Kidney tubule cell (primary cell): Measurements from ENCODE around the gene LETMD1.
"Not testable (repeated sequence)": the region's sequence is repeated elsewhere in the genome, so short reads cannot be mapped to it uniquely, and the experiment has no call there.

Experiments used
- DNase-seq: peaks from one replicate; pipeline ENCODE4 v3.0.0-alpha.2; 2018; ENCODE audit warnings: low spot score

LETMD1 gene

DNA sequence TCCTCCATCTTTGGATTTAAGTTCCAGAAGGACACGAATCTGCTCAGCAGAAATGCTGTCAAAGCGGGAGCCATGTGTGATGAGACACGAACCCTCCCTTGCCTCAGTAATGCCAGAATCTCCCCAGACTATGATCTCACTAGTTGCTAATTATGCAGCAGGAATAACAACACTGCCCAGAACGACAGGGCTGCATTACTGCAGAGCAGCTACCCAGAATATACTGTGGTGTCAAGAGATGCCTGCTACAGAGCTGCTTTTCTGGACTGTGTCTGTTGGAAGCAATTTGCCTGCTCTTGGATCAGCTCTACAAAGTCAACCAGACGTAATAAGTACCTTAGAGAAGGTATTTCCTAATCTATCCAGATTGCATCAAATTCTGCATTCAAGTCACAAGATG, 29.8 kb downstream of the LETMD1 start:
- DNase-seq: peak; percentile 37

DNA sequence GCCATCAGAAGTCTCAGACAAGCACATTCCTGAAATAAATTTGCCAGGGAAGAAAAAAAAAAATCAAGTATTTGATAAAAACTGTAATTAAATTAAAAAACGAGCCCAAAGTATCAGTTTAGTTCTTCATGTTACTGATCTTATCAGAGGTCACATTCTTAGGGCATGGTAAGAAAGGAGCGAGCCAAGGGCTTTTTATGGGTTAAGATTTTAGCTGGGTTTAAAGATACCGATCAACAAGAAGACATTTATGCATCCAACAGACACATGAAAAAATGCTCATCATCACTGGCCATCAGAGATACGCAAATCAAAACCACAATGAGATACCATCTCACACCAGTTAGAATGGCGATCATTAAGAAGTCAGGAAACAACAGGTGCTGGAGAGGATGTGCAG, 30.2 kb downstream of the LETMD1 start:
- not testable (repeated sequence) for DNase-seq

GRCh38 chr12:51078866-51079265, 30.7 kb downstream of the LETMD1 start:
- not testable (repeated sequence) for DNase-seq

DNA sequence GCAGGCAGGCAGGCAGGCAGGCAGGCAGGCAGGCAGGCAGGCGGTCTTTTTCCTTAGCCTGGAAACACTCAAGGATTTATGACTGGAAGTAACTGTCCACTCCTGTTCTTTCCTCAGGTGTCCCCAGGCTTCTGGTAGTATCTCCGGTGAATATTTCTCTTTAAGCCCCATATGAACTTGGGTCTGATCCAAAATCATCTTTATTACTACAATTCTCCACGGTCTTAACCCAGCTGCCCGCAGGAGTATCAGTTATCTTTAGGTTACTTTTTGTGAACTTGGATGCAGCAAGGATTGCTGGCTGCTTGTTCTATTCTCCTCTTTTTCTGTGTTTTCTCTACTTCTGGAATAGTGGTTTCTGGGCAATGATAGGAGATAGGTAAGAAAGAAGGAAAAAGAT, 32.0 kb downstream of the LETMD1 start:
- DNase-seq: no peak

DNA sequence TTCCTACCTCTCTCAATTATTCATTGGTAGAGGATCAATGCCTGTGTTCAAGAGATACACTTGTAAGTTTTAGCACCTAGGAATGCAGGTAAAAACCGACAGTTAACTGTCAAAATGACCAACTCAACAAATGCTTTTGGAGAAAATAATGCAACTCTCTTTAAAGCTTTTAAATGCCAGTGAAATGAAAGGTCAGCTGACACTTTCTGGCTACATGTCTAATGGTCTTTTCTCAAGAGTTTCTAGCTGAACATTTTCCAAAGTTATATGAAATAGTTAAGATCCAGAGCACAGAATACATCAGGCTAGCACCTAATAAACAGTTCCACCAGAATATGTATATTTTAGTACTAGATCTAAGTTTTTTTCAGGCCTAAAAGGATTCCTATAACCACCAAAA, 33.3 kb downstream of the LETMD1 start:
- DNase-seq: no peak

DNA sequence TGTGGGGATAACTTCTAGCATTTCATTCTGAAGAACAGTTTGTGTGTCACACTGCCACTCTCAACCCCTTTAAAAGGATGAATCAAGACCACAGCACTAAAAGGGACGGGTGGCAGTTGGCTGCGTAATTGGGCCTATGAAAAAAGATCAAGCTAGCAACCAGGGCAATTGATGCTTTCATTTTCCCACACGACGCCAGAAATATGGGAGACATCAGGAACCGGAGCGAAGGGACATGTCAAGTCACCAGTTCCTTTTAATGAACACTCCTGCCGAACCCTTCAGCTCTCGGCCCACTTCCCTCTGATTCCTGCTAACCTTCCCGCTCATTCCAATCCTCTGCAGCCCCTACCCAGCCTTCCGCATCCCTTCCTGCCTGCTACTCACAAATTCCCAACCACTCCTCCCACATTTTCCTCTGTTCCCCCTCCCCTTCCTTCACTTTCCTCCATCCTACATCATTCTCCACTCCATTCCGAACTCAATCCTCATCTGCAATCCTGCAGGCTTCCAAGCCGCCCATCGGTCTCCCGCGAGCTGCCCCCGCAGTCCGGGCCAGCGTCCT, 34.5 kb downstream of the LETMD1 start:
- DNase-seq: peak; percentile 40

GRCh38 chr12:51083126-51083833, 35.2 kb downstream of the LETMD1 start, which contains the start of gene CSRNP2:
Gene CSRNP2, minus strand, starts transcription at chr12:51083596. Its CDS starts 7,035 bp downstream, at chr12:51076561.
- peak; percentile 96 for DNase-seq

- DNase-seq: no peak
Observed at GRCh38 chr12:51085757-51086156, 37.6 kb downstream of the LETMD1 start.

DNA sequence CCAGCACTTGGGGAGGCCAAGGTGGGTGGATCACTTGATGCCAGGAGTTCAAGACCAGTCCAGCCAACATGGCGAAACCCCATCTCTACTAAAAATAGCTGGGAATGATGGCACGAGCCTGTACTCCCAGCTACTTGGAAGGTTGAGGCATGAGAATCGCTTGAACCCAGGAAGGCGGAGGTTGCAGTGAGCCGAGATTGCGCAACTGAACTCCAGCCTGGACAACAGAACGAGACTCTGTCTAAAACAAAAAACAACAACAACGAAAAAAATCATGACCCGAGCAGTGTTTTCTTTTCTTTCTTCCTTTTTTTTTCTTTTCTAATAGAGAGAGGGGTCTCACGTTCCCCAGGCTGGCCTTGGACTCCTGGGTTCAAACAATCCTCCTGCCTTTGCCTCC, 38.8 kb downstream of the LETMD1 start:
- DNase-seq: no peak

DNA sequence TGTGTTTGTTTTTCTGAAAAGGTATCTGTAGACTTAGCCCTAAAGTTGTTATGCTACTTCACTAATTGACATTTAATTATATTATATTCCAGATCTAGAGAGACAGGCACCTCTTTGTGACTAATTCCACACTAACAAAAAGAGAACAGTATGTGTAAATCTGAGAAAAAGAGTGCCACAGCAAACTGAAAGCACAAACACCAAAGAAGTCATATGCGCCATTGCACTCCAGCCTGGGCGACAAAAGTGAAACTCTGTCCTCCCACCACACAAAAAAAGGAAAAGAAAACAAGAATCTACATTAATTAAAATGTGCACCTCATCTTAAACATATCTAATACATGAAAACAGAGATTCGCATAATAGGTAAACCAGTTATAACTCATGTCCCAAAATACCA, 39.7 kb downstream of the LETMD1 start:
- no peak for DNase-seq

DNA sequence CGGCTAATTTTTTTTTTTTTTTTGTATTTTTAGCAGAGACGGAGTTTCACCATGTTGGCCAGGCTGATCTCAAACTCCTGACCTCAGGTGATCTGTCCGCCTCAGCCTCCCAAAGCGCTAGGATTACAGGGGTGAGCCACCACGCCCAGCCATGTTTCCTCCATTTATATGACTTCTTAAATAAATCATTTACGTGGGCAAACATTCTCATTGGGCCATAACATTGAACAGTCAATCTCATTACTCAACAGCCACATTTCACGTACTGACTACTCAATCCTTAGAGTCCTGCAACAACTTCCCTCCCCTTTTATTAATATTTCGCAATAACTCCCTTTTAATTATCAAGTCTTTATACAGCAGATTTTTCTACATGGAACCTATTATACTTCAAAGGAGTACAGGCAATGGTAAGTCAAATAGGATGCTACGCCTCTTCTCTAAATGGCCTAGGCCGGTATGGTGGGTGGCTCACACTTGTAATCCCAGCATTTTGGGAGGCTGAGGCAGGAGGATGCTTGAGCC, 42.6 kb downstream of the LETMD1 start:
- DNase-seq: no peak

GRCh38 chr12:51098611-51099010, 50.5 kb downstream of the LETMD1 start:
- DNase-seq: no peak

DNA sequence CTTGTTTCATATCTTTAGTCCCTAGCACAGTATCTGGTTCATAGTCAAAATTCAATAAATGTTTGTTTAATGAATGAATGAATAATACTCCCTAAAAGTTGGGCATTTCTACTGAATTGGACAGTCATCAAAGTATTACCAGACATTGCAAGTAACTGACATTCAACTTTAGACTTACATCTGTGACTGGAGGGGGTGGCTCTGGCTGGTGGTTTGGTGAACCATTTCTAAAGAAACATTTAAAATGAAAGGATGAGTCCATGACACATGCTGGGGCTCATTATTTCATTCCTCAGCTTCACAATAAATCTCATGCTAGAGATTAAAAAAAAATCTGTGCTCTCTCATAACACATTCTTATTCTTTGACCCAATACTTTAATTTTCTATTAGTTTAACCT, 55.9 kb downstream of the LETMD1 start:
- DNase-seq: no peak

- no peak for DNase-seq
Observed at GRCh38 chr12:51108136-51108535, 60.0 kb downstream of the LETMD1 start.
